NOMO-1 treated with DMSO at 0.1 percent for 48 hours (cell line): ENCODE results near the gene CDC27.
"Not testable (repeated sequence)": the region's sequence is repeated elsewhere in the genome, so short reads cannot be mapped to it uniquely, and the experiment has no call there.

Experiments used
- DNase-seq: peaks from one replicate; lab custom pipeline; 2025; ENCODE audit not compliant: unreplicated experiment; lab: John Stamatoyannopoulos, UW

The CDC27 gene

DNA sequence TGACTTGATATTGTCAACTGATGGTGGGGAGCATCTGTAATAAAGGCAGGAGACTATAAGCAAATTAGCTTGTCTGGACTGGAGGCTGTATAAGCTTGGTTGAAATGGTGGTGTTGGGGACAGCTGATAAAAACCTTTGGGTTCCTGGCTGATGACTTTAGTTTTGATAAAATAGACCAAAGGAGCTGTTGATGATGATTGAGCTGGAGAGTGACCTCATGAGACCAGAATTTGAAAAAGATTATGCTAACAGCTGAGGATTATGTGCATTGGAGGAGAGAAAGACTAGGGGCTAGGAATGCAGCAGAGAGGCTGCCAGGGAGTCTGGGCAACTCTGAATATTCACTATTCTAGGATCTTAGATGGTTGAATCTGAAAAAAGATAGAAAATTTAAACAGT, 8.7 kb upstream of the CDC27 start:
- DNase-seq: no peak

DNA sequence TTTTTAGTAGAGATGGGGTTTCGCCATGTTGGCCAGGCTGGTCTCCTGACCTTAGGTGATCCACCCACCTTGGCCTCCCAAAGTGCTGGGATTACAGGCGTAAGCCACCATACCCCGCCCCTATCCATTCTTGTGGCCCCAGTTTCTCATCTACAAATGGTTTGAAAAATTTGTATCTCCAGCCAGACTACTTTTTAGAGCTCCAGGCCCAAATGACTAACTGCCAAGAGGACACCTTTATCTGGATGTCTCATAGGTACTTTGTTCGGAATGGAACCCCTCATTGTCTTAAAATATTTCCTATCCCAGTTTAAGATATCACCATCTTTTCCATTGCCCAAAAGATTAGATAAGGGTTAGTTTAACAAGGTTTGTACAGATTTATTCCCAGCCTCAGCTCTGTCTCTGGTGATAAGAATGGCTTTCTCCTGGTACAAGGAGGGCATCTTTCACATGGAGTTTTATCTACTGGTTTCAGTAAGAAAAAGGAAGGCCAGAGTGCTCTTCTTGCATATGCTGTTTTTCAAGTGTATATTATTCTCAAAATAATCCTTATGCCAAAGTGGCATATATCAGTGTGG, 4.9 kb upstream of the CDC27 start:
- no peak for DNase-seq

DNA sequence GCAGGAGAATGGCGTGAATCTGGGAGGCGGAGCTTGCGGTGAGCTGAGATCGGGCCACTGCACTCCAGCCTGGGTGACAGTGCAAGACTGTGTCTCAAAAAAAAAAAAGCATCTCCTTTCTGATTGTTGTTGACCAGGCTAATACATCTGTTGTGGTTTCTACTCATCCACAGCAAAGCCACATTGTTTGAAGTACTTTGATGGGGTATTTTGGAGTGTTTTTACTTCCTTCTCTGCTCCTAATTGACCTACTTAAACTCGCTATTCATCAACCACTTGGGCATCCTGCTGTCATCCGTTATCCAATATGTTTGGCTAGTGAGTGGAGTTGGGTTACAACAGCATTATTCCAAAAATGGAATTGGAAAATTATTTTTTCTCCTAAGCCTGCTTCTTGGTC, 3.5 kb upstream of the CDC27 start:
- DNase-seq: peak; percentile 12

DNA sequence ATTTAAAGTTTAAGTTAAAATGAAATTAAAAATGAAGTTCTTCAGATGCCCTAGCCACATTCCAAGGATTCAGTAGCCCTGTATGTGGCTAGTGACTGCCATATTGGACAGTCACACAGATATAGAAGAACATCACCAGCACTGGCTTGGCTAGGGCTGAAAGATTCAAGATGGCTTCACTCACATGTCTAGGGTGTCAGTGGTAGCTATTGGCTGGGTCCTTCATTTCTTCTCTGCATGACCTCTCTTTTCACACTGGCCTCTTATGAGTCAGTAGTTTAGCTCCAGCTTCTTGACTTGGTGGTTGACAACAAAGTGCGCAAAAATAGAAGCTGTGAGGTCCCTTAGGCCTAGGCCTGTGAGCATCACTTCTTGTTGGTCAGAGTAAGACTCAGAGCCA, 1.7 kb upstream of the CDC27 start:
- no peak for DNase-seq

DNA sequence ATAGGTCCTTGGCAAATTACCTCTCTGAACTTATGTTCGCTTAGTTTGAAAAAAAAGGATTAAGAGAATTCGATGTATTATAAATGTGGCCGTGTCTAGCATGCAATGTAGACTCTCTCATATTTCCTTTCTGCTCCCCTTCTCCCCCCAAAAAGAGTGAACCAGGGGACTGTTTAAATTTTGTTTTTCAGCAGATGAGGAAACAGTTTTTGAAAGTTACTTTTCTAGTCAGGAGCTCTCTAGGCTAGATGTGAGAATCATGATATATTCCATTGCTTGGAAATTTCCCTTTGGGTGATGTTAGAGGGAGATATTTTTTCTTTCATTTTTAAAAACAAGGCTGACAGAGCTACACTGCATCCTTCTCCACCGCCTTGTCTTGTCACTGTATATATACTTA, 1.1 kb upstream of the CDC27 start:
- DNase-seq: no peak

DNA sequence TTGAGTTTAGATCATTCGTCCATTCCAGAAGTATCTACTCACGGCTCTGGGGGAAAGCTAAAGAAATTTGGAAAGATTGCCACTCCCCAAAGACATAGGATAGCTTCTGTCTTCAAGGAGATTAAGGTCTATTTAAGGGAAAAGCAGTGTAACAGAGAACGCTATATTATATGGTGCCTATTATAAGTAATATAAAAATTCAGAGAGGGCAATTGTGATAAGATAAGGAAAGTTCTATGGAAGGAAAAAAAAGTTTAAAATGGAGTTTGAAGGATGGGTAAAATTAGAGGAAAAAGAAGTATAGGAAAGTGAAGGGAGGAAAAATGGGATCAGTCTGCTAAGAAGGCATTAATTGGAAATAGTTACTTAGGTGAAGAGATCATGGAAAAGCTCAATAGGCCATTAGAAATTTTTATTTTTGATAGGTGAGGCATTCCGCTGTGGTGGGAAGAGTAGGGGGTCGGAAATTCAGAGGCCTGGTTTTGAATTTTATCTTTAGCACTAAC, 690 bp upstream of the CDC27 start:
- no peak for DNase-seq

DNA sequence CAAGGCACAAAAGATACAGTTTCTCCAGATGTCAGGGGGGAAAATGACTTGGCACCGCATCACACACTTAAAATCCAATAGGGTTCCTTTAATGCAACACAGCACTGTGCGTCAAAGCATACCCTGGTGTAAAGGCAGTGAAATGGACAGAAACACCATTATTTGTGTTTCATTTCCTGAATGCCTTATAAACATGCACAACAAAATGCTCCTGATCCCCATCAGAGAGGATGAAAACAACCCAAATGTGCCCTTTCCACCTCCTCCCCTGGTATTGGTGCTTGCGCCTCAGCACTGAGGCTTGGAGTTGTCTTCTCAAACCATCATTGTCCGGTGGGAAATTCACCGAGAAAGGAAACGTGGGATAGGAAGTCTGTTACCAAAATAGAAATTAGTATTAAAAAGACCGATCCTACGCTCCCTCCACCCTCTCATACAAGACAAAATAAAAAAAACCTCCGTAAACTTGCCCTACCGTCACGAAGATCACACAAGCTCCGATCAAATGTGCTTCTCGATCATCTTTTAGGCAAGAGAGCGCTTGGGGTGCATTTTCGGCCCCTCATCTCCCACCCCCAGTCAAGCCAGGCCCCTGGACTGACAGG, 722 bp downstream of the CDC27 start:
- DNase-seq: peak; percentile 20

DNA sequence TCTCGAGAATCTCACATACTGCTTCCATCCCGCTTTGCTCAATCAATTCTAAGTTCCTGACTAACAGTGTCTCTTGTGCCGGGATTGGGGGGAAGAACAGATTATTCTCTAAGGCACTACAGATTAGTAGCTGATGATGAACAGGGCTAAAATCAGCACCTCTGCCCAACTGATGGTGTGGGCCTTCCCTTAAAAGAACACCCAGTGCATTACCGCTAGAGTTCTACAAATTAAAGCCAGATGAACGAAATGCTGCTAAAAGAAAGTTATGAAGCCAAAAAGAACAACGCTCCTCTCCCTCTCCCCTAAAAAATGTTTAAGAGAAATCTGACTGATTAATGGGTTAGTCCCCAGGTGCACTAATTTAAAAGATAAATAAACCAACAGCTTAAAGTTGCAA, 4.4 kb downstream of the CDC27 start:
- no peak for DNase-seq

DNA sequence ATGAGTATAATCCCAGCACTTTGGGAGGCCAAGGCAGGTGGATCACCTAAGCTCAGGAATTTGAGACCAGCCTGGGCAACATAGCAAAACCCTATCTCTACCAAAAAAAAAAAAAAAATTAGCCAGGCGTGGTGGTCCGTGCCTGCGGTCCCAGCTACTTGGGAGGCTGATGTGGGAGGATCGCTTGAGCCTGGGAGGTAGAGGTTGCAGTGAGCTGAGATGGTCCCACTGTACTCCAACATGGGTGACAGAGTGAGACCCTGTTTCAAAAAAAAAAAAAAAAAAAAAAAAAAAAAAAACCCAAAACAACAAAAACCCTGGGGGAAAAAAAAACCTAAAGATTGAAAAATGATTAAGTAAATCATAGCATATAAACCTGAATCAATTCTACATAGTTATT, 8.1 kb downstream of the CDC27 start:
- not testable (repeated sequence) for DNase-seq

DNA sequence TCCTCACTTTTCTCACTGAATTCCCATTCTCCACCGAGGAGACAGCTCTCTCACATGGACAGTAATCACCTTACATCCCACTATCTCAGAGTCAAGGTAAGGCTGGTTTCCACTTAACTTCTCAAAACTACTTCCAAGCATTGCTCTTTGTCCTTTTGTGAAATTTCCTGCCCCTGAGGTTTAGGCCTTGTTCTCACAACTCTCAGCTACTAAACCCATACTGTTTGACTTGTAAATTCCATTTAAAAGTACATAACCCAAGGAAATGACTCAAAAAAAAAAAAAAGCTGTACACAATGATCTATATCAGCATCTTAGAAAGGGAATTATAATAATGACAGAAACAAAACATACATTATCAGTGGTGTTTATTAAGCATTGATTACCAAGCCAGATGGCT, 8.8 kb downstream of the CDC27 start:
- no peak for DNase-seq

DNA sequence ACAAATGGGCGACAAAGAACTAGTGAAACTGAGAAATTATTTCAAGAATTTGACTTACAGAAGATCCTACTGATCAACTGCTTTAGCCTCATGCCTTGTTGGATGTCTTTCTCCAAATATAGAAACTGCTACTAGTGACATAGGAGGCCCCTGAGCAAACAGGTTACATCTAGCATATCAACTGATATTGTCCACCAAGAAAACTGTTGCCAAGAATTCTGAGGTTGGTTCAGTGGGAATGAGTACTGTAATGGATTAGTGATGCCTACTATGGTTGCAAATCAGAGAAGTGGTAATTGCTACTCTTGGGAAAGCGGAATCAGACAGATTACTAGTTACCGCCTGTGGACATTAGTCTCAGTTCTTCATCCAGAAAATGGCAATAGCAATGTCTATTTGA, 10.0 kb downstream of the CDC27 start:
- DNase-seq: no peak

DNA sequence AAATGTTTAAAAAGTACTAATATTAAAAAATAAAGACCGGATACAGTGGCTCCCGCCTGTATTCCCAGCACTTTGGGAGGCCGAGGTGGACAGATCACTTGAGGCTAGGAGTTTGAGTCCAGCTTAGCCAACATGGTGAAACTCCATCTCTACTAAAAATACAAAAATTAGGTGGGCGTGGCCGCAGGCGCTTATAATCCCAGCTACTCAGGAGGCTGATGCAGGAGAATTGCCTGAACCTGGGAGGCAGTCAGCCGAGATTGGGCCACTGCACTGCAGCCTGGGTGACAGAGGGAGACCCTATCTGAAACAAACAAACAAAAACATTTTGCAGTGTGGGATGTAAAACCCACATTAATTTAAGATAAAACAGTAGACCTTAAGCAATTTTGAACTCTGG, 11.8 kb downstream of the CDC27 start:
- no peak for DNase-seq

DNA sequence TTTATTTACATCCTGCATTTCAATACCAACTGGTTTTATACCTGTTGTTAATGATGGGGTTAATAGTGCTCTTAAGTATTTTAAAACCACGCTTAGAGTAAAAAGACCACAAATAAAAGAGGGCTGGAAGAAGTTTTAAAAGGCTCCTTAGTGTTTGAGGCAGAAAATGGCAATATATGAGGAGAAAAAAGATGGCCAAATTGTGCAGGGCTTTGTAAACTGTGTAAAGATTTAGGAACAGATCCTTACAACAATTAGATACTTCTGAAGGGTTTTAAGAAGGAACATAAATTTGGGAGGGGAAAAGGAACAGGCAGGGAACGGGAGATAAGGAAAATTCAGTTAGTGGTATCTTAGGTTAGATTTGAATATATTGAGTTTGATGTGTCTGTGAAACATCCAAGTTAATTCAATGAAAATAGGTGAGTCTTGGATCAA, 12.7 kb downstream of the CDC27 start:
- no peak for DNase-seq

DNA sequence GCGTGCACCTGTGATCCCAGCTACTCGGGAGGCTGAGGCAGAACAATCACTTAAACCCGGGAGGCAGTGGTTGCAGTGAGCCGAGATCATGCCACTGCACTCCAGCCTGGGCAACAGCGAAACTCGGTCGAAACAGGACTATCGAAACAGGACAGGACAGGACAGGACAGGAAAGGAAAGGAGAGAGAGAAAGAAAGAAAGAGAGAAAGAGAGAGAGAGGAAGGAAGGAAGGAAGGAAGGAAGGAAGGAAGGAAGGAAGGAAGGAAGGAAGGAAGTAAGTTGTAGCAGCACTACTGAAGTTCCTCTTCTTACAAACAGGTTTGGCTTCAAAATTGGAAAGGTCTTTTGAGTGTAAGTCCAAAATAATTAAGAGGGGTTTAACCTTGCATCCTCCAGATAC, 14.3 kb downstream of the CDC27 start:
- DNase-seq: not testable (repeated sequence)

DNA sequence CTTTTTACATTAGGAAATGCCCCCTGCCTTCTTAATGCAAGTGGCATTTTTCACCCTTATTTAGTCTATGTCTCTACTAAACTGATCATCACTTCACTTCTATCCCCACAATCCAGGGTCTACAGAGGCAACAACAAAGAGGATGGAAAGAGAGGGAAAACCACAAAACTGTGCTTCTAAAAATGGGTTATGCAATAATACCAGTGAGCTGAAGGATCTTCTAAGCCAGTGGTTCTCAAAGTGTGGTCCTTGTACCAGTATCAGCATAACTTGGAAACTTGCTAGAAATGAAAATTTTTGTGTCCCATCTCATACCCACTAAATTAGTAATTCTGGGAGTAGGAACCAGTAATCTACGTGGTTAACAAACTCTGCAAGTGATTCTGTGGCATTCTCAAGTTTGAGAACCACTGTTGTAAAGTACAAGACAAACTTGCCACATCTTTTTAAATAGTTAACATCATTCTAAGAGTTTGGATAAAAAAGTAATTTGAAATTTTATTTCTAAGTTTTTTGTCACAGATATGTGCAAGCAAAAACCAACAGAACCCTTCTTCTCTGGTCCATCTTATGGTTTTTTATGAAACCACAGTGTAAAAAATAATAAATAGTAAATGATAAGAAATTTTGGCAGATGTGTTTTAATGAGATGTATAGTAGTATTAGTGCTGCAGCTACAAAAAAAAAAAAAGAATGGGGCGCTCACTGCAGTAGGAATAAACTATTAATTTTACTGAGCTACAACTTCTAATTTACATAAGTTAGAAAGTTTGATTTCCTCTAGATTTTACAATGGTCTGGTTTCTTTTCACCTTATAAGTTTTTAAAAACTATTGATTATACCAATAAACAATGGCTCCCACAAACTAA, 16.2 kb downstream of the CDC27 start:
- DNase-seq: no peak

DNA sequence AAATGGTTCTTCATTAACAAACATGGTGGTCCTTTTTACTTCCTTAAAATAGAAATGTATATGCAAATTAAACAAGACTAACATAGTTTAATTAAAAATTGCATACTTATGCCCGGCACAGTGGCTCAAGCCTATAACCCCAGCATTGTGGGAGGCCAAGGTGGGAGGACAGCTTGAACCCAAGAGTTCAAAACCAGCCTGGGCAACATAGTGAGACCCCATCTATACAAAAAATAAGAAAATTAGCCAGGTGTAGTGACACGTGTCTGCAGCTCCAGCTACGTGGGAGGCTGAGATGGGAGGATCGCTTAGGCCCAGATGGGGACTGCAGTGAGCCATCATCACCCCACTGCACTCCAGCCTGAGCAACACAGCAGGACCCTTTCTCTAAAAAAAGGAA, 18.4 kb downstream of the CDC27 start:
- DNase-seq: no peak

DNA sequence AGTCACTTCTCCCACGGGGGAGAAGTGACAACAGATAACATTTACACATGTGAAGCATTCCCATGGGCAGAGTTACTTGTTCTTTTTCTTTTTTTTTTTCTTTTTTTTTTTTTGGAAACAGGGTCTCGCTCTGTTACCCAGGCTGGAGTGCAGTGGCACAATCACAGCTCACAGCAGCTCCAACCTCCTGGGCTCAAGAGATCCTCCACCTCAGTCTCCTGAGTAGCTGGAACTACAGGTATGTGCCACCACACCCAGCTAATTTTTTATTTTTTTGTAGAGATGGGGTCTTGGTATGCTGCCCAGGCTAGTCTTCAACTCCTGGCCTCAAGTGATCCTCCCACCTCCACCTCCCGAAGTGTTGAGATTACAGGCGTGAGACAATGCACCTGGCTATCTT, 20.2 kb downstream of the CDC27 start:
- not testable (repeated sequence) for DNase-seq

DNA sequence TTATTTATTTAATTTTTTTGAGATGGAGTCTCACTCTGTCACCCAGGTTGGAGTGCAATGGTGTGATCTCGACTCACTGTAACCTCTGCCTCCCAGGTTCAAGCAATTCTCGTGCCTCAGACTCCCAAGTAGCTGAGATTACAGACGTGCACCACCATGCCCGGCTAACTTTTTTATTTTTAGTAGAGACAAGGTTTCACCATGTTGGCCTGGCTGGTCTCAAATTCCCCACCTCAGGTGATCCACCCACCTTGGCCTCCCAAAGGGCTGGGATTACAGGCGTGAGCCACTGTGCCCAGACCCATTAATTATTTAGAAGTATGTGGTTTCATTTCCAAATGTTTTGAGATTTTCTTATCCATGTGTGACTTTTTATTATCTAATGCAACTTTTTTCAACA, 22.2 kb downstream of the CDC27 start:
- DNase-seq: not testable (repeated sequence)

DNA sequence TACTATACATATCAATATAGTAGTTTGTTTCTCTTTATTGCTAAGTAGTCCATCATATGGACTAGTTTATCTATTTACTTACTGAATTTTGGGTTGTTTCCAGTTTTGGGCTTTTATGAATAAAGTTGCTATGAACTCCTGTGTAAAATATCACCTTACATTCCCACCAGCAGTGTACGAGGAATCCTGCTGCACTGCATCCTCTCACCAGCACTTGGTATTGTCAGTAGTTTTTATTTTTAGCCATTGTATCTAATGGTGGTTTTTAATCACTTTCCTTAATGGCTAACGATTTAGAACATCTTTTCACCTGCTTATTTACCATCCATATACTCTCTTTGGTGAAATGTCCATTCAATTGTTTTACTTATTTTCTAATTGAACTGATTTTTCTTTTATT, 24.0 kb downstream of the CDC27 start:
- DNase-seq: no peak

DNA sequence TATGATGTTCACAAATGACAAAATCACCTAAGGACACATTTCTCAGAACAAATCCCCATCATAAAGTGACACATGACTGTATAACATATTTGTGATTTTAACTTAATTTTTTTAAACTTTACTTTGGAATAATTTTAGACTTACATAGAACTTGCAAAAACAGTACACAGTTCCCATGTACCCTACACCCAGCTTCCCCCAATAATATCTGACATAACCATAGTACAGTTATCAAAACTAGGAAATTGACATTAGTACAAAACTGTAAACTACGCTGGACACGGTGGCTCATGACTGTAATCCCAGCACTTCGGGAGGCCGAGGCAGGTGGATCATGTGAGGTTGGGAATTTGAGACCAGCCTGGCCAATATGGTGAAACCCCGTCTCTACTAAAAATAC, 24.8 kb downstream of the CDC27 start:
- DNase-seq: no peak

DNA sequence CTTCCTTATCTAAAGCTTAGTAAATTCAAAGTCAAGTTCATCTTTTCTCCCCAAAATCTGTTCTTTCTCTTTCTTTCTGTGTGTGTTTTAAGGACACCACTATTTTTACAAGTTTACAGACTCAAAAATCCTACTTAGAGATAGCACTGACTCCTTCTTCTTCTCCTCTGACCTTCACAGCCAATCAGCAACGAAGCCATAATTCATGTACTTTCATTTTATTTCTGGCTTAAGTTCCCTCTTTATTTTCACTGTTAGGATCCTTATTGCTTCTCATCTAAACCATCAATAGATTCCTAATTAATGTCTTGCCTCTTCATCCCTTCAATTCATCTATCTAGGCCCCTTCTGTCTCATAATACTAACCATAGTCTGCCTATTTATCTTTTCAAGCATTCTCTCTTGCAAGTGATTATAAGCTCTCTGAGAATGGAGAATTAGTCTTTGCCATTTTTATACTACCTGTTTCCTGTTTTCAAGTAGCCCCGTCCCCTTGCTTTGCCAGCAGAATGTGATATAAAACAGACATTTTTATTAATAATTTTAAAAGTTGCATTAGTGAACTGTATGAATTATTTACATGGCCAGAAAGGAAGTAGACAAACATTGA, 27.0 kb downstream of the CDC27 start:
- no peak for DNase-seq

DNA sequence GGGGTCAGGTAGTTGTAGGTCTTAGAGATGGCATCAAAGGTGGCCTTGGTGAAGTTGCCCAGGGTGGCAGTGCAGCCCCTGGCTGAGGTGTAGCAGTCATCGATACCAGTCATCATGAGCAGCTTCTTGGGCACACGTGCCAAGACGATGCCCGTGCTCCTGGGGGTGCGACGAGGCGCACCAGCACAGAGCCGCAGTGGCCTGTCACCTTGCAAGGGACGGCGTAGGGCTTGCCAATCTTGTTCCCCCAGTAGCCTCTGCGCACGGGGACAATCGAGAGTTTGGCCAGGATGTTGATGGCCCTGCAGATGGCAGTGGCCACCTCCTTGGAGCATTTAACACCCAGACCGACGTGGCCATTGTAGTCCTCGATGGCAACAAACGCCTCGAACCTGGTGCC, 29.8 kb downstream of the CDC27 start:
- DNase-seq: no peak
